NCI-H1105 treated with DMSO at 0.1 percent for 48 hours (cell line): ENCODE measurements around the gene COQ8A.
"Not testable (repeated sequence)": the region's sequence is repeated elsewhere in the genome, so short reads cannot be mapped to it uniquely, and the experiment has no call there.

ENCODE experiments used
- DNase-seq: peaks from one replicate; lab custom pipeline; 2025; lab: John Stamatoyannopoulos, UW

Gene COQ8A

DNA sequence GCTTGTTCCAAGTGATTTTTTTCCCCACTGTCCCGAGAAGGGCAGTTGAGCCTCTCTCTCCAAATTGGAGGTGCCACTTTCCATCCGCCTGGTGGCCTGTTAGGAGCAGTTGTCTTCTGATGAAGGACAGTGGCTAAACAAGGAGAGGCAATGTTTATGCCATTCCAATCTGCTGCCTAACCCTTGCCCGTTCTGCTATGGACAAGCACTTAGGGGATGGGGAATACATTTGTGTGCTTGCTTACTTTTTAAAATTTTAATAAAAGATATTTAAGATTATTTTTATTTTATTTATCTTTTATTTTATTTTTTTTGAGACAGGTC lies 12.0 kb downstream of the COQ8A start:
- no peak for DNase-seq

DNA sequence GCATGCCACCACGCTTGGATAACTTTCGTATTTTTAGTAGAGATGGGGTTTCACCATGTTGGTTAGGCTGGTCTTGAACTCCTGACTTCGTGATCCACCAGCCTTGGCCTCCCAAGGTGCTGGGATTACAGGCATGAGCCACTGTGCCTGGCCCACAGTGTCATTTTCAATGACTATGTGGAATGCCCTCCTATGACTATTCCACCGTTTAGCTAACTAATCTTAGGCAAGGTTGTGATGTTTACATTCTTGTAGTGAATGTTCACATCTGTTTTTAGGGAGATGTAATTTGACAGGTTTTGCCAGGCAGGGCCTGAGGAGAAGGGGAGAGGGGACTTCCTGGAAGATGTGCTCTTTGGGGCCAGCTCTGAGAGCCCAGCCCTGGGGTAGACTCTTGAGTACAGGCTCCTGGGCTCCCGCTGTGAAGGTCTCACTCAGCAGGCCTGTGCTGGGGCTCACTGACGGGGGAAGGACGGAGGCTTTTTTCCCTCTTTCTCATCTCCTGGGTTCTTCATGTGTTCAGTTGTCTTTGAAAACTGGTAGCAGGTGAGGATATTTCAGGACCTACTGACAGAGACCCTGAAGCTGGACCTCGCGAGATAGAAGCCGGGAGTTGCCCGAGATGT lies 13.2 kb downstream of the COQ8A start:
- DNase-seq: no peak

- DNase-seq: no peak
These were observed 14.2 kb downstream of the COQ8A start for GRCh38 chr1:226954337-226954736.

DNA sequence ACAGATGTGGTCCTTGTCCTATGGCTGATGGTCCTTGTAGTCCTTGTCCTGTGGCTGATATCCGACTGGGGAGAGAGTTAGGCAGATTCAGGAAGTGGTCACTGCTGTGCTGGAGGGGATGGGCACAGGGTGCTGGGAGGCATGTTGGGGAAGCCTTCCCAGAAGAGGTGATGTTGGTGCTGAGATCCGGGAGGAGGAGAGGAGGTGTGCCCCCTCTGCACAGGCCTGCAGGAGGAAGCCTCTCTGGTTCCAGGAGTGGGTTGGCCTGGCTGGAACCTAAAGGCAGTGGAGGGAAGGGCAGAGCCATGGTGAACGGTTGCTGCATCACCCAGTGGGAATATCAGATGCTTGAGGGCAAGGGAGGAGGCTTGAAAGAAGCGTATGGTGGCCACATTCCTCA lies 14.7 kb downstream of the COQ8A start:
- no peak for DNase-seq

- not testable (repeated sequence) for DNase-seq
These were observed 15.8 kb downstream of the COQ8A start for GRCh38 chr1:226955857-226956256.

GRCh38 chr1:226956942-226957713 lies 17.0 kb downstream of the COQ8A start:
- no peak for DNase-seq

DNA sequence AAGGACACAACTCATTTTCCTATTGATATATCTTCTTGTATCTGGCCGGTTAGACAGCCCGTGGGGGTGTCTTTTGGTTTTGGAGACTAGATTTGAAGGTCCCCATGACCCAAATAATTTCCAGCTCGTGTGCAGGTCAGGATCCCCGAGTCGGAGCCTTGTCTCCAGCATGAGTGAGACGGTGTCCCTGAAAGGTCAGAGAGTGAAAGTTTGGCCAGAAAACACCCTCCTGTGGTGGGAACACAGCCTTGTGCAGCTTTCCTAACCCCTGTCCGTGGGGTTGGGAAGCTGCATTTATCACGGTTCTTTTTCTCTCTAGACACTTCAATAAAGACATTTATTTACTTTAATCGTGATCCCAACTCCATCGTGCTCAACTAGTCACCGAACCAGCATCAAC lies 17.6 kb downstream of the COQ8A start:
- DNase-seq: no peak

GRCh38 chr1:226958300-226958699 lies 18.2 kb downstream of the COQ8A start:
- DNase-seq: no peak

DNA sequence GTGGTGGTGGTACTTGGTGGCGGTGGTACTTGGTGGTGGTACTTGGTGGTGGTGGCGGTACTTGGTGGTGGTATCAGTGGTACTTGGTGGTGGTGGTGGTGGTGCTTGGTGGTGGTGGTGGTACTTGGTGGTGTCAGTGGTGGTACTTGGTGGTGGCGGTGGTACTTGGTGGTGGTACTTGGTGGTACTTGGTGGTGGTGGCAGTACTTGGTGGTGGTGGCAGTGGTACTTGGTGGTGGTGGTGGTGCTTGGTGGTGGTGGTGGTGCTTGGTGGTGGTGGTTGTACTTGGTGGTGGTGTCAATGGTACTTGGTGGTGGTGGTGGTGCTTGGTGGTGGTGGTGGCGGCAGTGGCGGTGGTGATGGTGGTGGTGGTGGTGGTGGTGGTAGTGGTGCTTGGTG lies 20.2 kb downstream of the COQ8A start:
- DNase-seq: no peak

- no peak for DNase-seq
These were observed 21.1 kb downstream of the COQ8A start for GRCh38 chr1:226960944-226961765.

- DNase-seq: no peak
These were observed 22.6 kb downstream of the COQ8A start for GRCh38 chr1:226962421-226963391.

GRCh38 chr1:226964068-226964425 lies 24.0 kb downstream of the COQ8A start:
- DNase-seq: no peak

- no peak for DNase-seq
These were observed 24.8 kb downstream of the COQ8A start for GRCh38 chr1:226964611-226965486.

- no peak for DNase-seq
These were observed 25.7 kb downstream of the COQ8A start for GRCh38 chr1:226965581-226966440.

DNA sequence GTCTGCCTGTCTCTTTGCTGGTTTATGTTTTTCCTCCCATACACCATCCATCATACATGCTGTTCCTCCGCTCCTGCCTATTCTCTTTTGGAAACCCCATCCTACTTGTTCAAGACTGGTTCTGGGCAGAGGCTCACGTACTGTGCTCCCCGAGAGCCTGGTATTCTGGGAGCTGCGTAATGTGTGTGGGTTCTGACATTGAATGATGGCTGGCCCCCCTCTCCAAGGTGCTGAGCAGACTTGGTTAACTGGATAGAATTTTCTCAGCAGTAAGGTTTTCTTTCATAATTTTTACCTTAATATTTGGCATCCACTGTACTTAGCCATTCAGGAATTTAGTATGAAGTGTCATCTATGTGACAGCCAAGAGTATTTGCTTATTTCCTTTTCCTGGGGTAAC lies 26.6 kb downstream of the COQ8A start:
- no peak for DNase-seq

GRCh38 chr1:226967665-226968064 lies 27.6 kb downstream of the COQ8A start:
- DNase-seq: no peak

DNA sequence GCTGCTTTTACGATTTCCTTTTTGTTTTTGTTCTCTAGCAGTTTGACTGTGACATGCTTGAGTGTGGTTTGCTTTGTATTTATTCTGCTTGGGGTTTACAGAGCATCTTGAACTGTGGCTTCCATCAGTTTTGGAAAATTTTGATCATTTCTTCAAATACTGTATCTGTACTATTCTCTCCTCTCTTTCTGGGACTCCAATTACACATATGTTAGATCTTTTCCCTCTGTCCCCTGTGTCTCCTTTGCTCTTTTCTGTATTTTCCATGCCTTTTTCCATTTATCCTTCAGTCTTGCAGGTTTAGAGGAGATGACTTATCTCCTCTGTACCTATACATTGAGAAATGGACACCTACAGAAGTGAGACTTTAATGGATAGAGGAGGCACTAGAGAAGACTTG lies 31.7 kb downstream of the COQ8A start:
- no peak for DNase-seq

DNA sequence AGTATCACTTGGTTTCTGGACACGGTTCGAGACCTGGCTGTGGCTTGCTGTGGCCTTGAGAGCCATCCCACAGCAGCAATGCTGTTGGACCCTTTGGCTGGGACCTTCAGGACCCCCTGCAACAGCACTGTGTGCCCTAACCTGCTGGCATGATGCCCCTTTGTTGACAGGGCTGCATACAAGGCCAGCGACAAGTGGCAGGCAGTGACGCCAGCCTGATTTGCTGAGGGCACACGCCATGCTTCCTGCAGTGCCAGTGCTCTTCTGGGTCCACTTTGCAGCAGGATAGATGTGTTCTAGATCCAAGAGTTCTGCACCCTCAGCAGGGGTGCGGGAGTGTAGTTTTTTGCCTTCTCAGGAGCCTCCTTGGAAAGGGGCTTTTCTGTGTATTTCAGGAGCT lies 32.8 kb downstream of the COQ8A start:
- no peak for DNase-seq

GRCh38 chr1:226973371-226973897 lies 33.3 kb downstream of the COQ8A start:
- no peak for DNase-seq
